Measurements from ENCODE around the gene ZRANB3. TPM values are rescaled to one million over a fixed set of nuclear protein-coding genes. Genes with fewer than 3 reads are reported as not detected.

The ZRANB3 gene
- total RNA-seq, 2 experiments from 2014 or later = 11.6 to 27.0 TPM

DNA sequence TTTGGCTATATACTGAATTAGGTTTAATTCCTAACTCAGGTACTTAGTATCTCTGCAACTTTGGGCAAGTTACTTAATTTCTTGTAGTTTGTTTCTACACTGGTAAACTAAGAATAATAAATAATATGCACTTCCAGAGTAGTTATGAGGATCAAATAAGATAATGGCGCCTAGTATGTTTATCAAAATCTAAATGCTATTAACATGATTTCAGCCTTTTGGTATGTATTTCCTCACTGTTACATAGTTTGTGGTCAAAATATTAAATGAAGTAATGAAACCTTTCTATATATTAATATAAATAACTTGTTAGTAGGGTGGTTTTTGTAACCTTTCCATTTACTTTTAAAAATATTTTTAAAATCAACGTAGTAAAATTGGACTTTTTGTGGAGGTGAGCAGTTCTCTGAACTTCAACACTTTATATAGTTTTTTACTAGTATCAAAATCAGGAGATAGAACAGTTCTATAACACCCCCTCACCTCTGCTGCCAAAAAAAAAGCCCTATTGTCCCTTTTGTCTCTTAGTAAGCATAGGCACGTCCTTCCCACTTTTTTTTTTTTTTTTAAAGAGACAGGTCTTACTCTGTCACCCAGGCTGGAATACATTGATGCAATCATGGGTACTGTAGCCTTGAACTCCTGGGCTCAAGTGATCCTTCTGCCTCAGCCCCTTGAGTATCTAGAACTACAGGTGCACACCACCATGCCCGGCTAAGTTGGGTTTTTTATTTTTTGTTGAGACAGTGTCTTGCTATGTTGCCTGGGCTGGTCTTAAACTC is 434.2 kb downstream of the ZRANB3 start:
- Histone ChIP-seq H3K36me3 (ENCODE audit: insufficient read depth, low read length) (peaks cover 59% of the 10 kb centered on the region), H2AFZ (ENCODE audit: low read length) (no peak overlapping the region), H3K4me1 (ENCODE audit: insufficient read depth, low read length, poor library complexity, severe bottlenecking) (no peaks in the 10 kb centered on the region), H3K4me3 (ENCODE audit: low read depth, low read length, poor library complexity, severe bottlenecking) (no peak overlapping the region), H3K27ac (ENCODE audit: low read depth, low read length, poor library complexity, severe bottlenecking) (no peak overlapping the region), H3K4me2 (ENCODE audit: low read length) (no peak overlapping the region), H4K20me1 (ENCODE audit: insufficient read depth, low read length) (no peaks in the 10 kb centered on the region), H3K9me3 (ENCODE audit: low read length) (no peaks in the 10 kb centered on the region), H3K9me2 (ENCODE audit: insufficient read depth, low read length) (no peaks in the 10 kb centered on the region), H3K79me2 (ENCODE audit: insufficient read depth, low read depth, low read length) (no peaks in the 10 kb centered on the region)
- CTCF ChIA-PET (ENCODE audit: unreplicated experiment) = no interaction called here
- TF ChIP-seq, protein P1, sequence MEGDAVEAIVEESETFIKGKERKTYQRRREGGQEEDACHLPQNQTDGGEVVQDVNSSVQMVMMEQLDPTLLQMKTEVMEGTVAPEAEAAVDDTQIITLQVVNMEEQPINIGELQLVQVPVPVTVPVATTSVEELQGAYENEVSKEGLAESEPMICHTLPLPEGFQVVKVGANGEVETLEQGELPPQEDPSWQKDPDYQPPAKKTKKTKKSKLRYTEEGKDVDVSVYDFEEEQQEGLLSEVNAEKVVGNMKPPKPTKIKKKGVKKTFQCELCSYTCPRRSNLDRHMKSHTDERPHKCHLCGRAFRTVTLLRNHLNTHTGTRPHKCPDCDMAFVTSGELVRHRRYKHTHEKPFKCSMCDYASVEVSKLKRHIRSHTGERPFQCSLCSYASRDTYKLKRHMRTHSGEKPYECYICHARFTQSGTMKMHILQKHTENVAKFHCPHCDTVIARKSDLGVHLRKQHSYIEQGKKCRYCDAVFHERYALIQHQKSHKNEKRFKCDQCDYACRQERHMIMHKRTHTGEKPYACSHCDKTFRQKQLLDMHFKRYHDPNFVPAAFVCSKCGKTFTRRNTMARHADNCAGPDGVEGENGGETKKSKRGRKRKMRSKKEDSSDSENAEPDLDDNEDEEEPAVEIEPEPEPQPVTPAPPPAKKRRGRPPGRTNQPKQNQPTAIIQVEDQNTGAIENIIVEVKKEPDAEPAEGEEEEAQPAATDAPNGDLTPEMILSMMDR (conservative IDR thresholded peaks at IDR 0.05; ENCODE audit: low read length) = no peak
- TF ChIP-seq EZH2phosphoT487 (IDR thresholded peaks at IDR 0.05; ENCODE audit: borderline replicate concordance, low read depth, low read length) = no peak
- BruUV-seq (replicated peaks) = no TSS peak
- POLR2A ChIA-PET = no interaction called here
- no peak for DNase-seq (ENCODE audit: low spot score)
- intact Hi-C loops (cut with micrococcal nuclease; ENCODE audit: unreplicated experiment) = no loop called here

DNA sequence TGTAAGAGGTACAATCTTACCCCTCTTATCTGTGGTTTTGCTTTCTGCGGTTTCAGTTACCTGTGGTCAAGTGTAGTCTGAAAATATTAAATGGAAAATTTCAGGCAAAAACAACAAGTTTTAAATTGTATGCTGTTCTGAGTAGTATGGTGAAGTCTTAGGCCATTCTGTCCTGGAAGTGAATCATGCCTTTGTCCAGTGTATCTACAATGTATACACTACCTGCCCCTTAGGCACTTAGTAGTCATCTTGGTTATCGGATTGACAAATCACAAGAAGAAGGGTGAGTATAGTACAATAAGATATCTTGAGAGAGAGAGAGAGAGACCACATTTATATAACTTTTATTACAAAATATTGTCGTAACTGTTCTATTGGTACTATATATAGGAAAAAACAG is 435.4 kb downstream of the ZRANB3 start:
- TF ChIP-seq EZH2phosphoT487 (IDR thresholded peaks at IDR 0.05; ENCODE audit: borderline replicate concordance, low read depth, low read length) = no peak
- TF ChIP-seq, protein P1 (conservative IDR thresholded peaks at IDR 0.05; ENCODE audit: low read length) = no peak
- no peak for DNase-seq (ENCODE audit: low spot score)
- H3K4me2 ChIP-seq (ENCODE audit: low read length) = no peak overlapping the region
- H2AFZ ChIP-seq (ENCODE audit: low read length) = no peak overlapping the region
- POLR2A ChIA-PET = no interaction called here
- CTCF ChIA-PET (ENCODE audit: unreplicated experiment) = no interaction called here
- no peaks in the 10 kb centered on the region for H3K9me2 ChIP-seq (ENCODE audit: insufficient read depth, low read length)
- no TSS peak for BruUV-seq (replicated peaks)
- H4K20me1 ChIP-seq (ENCODE audit: insufficient read depth, low read length) = no peaks in the 10 kb centered on the region
- H3K36me3 ChIP-seq (ENCODE audit: insufficient read depth, low read length) = peaks cover 54% of the 10 kb centered on the region
- no peak overlapping the region for H3K27ac ChIP-seq (ENCODE audit: low read depth, low read length, poor library complexity, severe bottlenecking)
- no peaks in the 10 kb centered on the region for H3K4me1 ChIP-seq (ENCODE audit: insufficient read depth, low read length, poor library complexity, severe bottlenecking)
- intact Hi-C loops (cut with micrococcal nuclease; ENCODE audit: unreplicated experiment) = no loop called here
- H3K4me3 ChIP-seq (ENCODE audit: low read depth, low read length, poor library complexity, severe bottlenecking) = no peak overlapping the region
- H3K9me3 ChIP-seq (ENCODE audit: low read length) = no peaks in the 10 kb centered on the region
- peaks cover 4% of the 10 kb centered on the region; the same call in 1 of the 2 replicates for H3K79me2 ChIP-seq (ENCODE audit: insufficient read depth, low read depth, low read length)

DNA sequence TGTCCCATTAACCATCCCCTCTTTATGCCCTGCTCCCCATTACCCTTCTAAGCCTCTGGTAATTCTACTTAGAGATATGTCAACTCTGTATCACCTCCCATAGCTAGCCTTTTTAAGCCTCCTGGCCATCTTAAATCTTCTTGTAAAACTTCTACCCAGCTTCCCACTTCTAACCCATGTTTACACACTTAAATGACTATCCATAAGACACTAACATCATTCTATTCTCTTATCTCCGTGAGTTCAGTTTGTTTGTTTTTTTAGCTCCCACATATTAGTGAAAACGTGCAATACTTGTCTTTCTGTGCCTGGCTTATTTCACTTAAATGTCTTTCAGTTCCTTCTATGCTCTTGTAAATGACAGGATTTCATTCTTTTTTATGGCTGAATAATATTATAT is 436.5 kb downstream of the ZRANB3 start:
- POLR2A ChIA-PET = no interaction called here

More for the DNA sequence above, 436.5 kb downstream of the ZRANB3 start:
- Histone ChIP-seq H3K79me2 (ENCODE audit: insufficient read depth, low read depth, low read length) (peaks cover 13% of the 10 kb centered on the region; the same call in 1 of the 2 replicates), H3K4me3 (ENCODE audit: low read depth, low read length, poor library complexity, severe bottlenecking) (no peak overlapping the region), H4K20me1 (ENCODE audit: insufficient read depth, low read length) (no peaks in the 10 kb centered on the region), H3K36me3 (ENCODE audit: insufficient read depth, low read length) (peaks cover 52% of the 10 kb centered on the region), H3K4me1 (ENCODE audit: insufficient read depth, low read length, poor library complexity, severe bottlenecking) (no peaks in the 10 kb centered on the region), H3K4me2 (ENCODE audit: low read length) (no peak overlapping the region), H3K27ac (ENCODE audit: low read depth, low read length, poor library complexity, severe bottlenecking) (no peak overlapping the region), H3K9me2 (ENCODE audit: insufficient read depth, low read length) (no peaks in the 10 kb centered on the region), H2AFZ (ENCODE audit: low read length) (no peak overlapping the region), H3K9me3 (ENCODE audit: low read length) (no peaks in the 10 kb centered on the region)
- DNase-seq (ENCODE audit: low spot score) = no peak
- CTCF ChIA-PET (ENCODE audit: unreplicated experiment) = no interaction called here
- intact Hi-C loops (cut with micrococcal nuclease; ENCODE audit: unreplicated experiment) = no loop called here
- no TSS peak for BruUV-seq (replicated peaks)
- TF ChIP-seq, protein P1 (conservative IDR thresholded peaks at IDR 0.05; ENCODE audit: low read length) = no peak
- TF ChIP-seq EZH2phosphoT487 (IDR thresholded peaks at IDR 0.05; ENCODE audit: borderline replicate concordance, low read depth, low read length) = no peak

Data from OCI-LY7 (cell line).